Panc1 (cell line): ENCODE measurements around the gene ELMO1. TPM values are rescaled to one million over a fixed set of nuclear protein-coding genes. Genes with fewer than 3 reads are reported as not detected.

Source experiments
- ATAC-seq: fragments of 200-7000 bp; cut with Tn5 transposase; 2 replicates; pipeline ENCODE4 v1.9.1; 2020; ENCODE audit warnings: mild to moderate bottlenecking, moderate library complexity
- BruUV-seq: library from RNA; stranded (reverse); fragments of 400-500 nt; replicated peaks from 2 replicates; lab custom pipeline; 2021; lab: Mats Ljungman, UMichigan
- CTCF ChIA-PET: fragments of 300-600 bp; sonication (Branson Sonifier 250); formaldehyde crosslinking; loops from one replicate; lab custom pipeline; 2022; ENCODE audit warnings: antibody characterized with exemption; lab: Charles Lee
- POLR2A ChIA-PET: fragments of 300-600 bp; sonication (Branson Sonifier 250); formaldehyde crosslinking; loops from one replicate; lab custom pipeline; 2022; ENCODE audit warnings: antibody characterized with exemption; lab: Charles Lee
- DNase-seq: peaks from one replicate; pipeline ENCODE4 v3.0.0-alpha.2; 2010; ENCODE audit warnings: low read depth, low spot score
- H3K27ac ChIP-seq: 2 replicates; pipeline ENCODE4 v1.5.1; 2011; ENCODE audit warnings: mild to moderate bottlenecking, low read length, inconsistent platforms
- H3K27me3 ChIP-seq: fragments of 200-500 bp; sonication (Bioruptor generic); 2 replicates; pipeline ENCODE4 v1.6.0; 2014; ENCODE audit warnings: low read length, inconsistent platforms; ENCODE audit not compliant: control insufficient read depth, insufficient read depth
- H3K36me3 ChIP-seq: fragments of 200-500 bp; sonication (Bioruptor generic); 2 replicates; pipeline ENCODE4 v1.5.1; 2014; ENCODE audit warnings: inconsistent platforms, mild to moderate bottlenecking, low read length, moderate library complexity; ENCODE audit not compliant: control insufficient read depth, insufficient read depth
- H3K4me1 ChIP-seq: 2 replicates; pipeline ENCODE4 v1.5.1; 2011; ENCODE audit warnings: inconsistent platforms, mild to moderate bottlenecking, low read length, moderate library complexity; ENCODE audit not compliant: control insufficient read depth, insufficient read depth
- H3K4me3 ChIP-seq, 2 experiments: 2 replicates each; pipeline ENCODE4 v1.5.1; 2011 to 2012; ENCODE audit warnings: low read depth in 2 of 2, low read length in 2 of 2, mild to moderate bottlenecking in 2 of 2, inconsistent platforms in 1 of 2, moderate library complexity in 1 of 2
- H3K9me3 ChIP-seq: fragments of 200-500 bp; sonication (Bioruptor generic); 2 replicates; pipeline ENCODE4 v1.5.1; 2014; ENCODE audit warnings: low read depth, mild to moderate bottlenecking, inconsistent platforms, low read length, moderate library complexity; ENCODE audit not compliant: control insufficient read depth, insufficient read depth
- POLR2AphosphoS5 ChIP-seq: IDR thresholded peaks from 2 replicates; pipeline ENCODE4 v1.6.1; 2012; ENCODE audit warnings: mild to moderate bottlenecking, low read depth, low read length, moderate library complexity
- REST ChIP-seq, 2 experiments: IDR thresholded peaks; 2 replicates each; pipeline ENCODE4 v1.6.1; 2011 to 2012; ENCODE audit warnings: low read depth in 2 of 2, control low read depth in 1 of 2, low read length in 1 of 2, mild to moderate bottlenecking in 1 of 2, moderate library complexity in 1 of 2; ENCODE audit not compliant: insufficient read depth in 1 of 2
- SIN3A ChIP-seq: IDR thresholded peaks from 2 replicates; pipeline ENCODE4 v1.6.1; 2012; ENCODE audit warnings: low read depth, mild to moderate bottlenecking, low read length, moderate library complexity, borderline replicate concordance; ENCODE audit not compliant: insufficient read depth
- TCF7L2 ChIP-seq: IDR thresholded peaks from 2 replicates; pipeline ENCODE4 v1.6.1; 2011; ENCODE audit warnings: mild to moderate bottlenecking, low read depth, low read length, inconsistent platforms
- in situ Hi-C: cut with HindIII; loops from 2 replicates; pipeline ENCODE4 v1.10.0; 2016; ENCODE audit warnings: low sequenced_read_pairs, low pct_unique_long_range_greater_than_20kb
- intact Hi-C: fragments of 100-400 bp; cut with micrococcal nuclease; formaldehyde crosslinking; loops from one replicate; pipeline ENCODE4 v1.10.0; 2022; ENCODE audit not compliant: unreplicated experiment
- total RNA-seq: library from RNA; stranded (reverse); gene quantifications from one replicate; pipeline ENCODE4 v1.2.1, GENCODE V29; 2021; ENCODE audit not compliant: unreplicated experiment
- TF ChIP-seq, protein P1 (sequence below): fragments of 450-650 bp; IDR thresholded peaks from 2 replicates; pipeline ENCODE4 v1.5.1; 2017; ENCODE audit warnings: mild to moderate bottlenecking

ELMO1 gene
- total RNA-seq, 1 experiment from 2014 or later: 0.80 TPM

DNA sequence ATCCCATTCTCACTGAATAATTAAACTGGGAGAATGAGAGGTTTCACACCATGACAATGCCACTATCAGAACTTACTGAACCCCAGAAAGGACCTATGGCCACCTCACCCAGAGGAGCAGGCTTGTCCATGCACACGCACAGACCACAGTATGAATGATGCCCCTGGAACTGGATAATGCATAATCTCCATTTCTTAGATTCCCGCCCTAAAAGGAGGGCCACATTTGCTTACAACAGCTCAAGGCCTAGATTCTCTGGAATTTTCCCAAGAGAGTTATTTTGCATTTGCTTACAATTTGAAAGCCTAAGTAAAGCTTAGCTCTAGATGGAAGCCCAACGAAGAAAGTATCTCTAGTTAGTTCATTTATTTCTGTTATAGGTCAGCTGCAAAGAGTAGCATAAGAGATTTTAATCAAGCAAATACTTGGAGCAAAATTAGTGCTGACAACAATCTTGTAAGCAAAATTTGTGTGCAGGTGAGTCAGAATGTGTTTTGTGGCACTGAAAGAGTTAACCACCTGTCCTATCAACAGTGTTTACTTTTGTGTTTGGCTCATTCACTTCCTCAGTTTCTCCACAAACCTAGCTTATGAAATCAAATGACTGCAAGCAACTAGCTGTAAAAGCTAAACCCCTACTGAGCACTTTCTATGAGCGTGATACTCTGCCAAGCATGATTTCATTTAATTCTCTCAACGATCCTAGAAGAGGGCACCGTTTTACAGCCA is 32.1 kb downstream of the ELMO1 start:
- 0 out of 2 replicates have a peak, but pooled peaks cover 2% of the 10 kb centered on the region for H3K27me3 ChIP-seq
- POLR2A ChIA-PET: no interaction called here
- H3K4me3 ChIP-seq: no peak overlapping the region
- no peaks in the 10 kb centered on the region for H3K36me3 ChIP-seq
- DNase-seq: no peak
- no peaks in the 10 kb centered on the region for H3K4me1 ChIP-seq
- no peak for ATAC-seq
- no TSS peak for BruUV-seq
- no peaks in the 10 kb centered on the region for H3K9me3 ChIP-seq
- TF ChIP-seq REST (IDR thresholded peaks at IDR 0.05; ENCODE audit: insufficient read depth in 1 of 2, low read depth in 2 of 2, low read length in 1 of 2) (no peak), TCF7L2 (no peak), POLR2AphosphoS5 (no peak), SIN3A (no peak)
- TF ChIP-seq, protein P1, sequence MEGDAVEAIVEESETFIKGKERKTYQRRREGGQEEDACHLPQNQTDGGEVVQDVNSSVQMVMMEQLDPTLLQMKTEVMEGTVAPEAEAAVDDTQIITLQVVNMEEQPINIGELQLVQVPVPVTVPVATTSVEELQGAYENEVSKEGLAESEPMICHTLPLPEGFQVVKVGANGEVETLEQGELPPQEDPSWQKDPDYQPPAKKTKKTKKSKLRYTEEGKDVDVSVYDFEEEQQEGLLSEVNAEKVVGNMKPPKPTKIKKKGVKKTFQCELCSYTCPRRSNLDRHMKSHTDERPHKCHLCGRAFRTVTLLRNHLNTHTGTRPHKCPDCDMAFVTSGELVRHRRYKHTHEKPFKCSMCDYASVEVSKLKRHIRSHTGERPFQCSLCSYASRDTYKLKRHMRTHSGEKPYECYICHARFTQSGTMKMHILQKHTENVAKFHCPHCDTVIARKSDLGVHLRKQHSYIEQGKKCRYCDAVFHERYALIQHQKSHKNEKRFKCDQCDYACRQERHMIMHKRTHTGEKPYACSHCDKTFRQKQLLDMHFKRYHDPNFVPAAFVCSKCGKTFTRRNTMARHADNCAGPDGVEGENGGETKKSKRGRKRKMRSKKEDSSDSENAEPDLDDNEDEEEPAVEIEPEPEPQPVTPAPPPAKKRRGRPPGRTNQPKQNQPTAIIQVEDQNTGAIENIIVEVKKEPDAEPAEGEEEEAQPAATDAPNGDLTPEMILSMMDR: no peak
- CTCF ChIA-PET: no interaction called here
- intact Hi-C loops (no loop called here), in situ Hi-C loops (no loop called here)
- no peak overlapping the region for H3K27ac ChIP-seq

DNA sequence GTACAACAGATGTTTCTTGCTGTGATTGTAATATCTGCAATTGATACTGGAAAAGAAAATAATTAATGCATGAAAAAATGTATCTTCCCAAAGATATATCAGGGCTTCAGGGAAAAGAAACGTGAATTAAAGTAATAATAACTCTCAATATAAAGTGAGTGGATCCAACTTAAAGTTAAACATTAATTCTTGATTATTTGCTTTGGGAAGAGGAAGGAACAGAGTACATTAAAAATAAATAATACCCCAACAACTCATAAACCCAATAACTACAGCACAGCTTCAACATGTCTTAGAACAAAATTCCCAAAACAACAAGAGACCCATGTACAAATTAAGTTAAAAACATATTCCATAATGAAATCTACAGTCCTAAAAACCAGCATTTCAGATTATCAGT is 33.0 kb downstream of the ELMO1 start:
- Histone ChIP-seq H3K4me1 (no peaks in the 10 kb centered on the region), H3K4me3 (no peak overlapping the region), H3K36me3 (no peaks in the 10 kb centered on the region), H3K9me3 (no peaks in the 10 kb centered on the region), H3K27ac (no peak overlapping the region), H3K27me3 (no peaks in the 10 kb centered on the region)
- ChIA-PET POLR2A (no interaction called here), CTCF (no interaction called here)
- DNase-seq (no peak), ATAC-seq (no peak)
- in situ Hi-C loops (no loop called here), intact Hi-C loops (no loop called here)
- TF ChIP-seq REST (IDR thresholded peaks at IDR 0.05; ENCODE audit: insufficient read depth in 1 of 2, low read depth in 2 of 2, low read length in 1 of 2) (no peak), POLR2AphosphoS5 (no peak), SIN3A (no peak), TCF7L2 (no peak)
- TF ChIP-seq, protein P1: no peak
- BruUV-seq: no TSS peak
